ENCODE measurements around the gene NR2F2.

DNA sequence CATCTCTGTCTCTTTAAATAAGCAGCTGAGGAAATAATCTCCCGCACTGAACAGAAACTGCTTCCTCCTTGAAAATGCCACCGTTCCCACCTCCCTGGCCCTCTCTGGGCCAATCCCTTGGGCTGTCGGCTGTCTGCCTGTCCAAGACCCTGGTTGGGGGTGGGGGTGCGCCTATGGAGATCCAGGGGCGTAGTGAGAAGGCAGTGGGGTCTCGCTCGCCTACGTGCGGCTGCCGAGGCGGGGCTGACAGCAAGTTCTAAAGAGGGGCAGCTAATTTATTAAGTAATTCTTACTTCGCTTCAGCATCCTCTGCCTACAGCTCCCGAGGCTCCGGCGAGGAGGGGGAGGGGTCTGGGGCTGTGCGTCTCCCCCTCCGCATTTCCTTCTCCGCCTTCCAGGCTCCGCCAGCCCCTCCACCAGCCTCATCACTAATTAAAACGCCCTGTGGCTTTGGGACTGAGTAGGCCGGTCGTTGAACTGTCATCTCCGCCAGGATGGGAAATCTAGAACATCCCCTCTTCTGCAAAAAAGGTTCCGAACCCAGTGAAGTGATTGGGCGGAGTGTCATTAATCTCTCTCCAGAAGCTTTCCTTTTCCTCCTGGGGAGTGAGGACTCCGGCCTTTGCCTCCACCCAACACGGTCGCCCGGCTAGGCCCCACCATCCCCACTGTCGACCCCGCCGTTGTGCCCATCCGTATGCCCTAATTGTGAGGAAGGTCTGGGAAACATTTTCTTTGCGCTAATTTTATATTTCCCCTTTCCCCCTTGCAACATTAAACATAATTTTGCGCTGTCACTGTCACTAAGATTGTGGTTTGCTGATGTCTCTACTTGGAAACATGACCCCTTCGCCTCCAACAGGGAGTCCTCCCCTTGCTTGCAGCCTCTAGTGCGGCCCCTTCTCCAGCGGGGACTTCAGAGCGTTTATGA, 16.9 kb downstream of the NR2F2 start:
- TF ChIP-seq, protein P1, sequence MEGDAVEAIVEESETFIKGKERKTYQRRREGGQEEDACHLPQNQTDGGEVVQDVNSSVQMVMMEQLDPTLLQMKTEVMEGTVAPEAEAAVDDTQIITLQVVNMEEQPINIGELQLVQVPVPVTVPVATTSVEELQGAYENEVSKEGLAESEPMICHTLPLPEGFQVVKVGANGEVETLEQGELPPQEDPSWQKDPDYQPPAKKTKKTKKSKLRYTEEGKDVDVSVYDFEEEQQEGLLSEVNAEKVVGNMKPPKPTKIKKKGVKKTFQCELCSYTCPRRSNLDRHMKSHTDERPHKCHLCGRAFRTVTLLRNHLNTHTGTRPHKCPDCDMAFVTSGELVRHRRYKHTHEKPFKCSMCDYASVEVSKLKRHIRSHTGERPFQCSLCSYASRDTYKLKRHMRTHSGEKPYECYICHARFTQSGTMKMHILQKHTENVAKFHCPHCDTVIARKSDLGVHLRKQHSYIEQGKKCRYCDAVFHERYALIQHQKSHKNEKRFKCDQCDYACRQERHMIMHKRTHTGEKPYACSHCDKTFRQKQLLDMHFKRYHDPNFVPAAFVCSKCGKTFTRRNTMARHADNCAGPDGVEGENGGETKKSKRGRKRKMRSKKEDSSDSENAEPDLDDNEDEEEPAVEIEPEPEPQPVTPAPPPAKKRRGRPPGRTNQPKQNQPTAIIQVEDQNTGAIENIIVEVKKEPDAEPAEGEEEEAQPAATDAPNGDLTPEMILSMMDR (IDR thresholded peaks at IDR 0.05) = no peak
- no peak for TF ChIP-seq POLR2A (IDR thresholded peaks at IDR 0.05)
